Stomach (tissue), 4 donors: ENCODE results near the gene MFGE8.

Source experiments
- CTCF ChIP-seq, 7 experiments: fragments of 450-650 bp in 4 of 7; fragments of 200-600 bp in 3 of 7; sonication (generic) in 3 of 7; IDR thresholded peaks; one replicate each; pipeline ENCODE4 v1.5.1; 2016 to 2019; ENCODE audit warnings: antibody characterized with exemption in 7 of 7, control low read depth in 2 of 7, mild to moderate bottlenecking in 1 of 7
- POLR2A ChIP-seq, 4 donors: fragments of 450-650 bp; IDR thresholded peaks; one replicate each; pipeline ENCODE4 v1.6.1; 2016; ENCODE audit warnings: antibody characterized with exemption in 4 of 4, control low read depth in 2 of 4, mild to moderate bottlenecking in 1 of 4, moderate library complexity in 1 of 4
- POLR2AphosphoS5 ChIP-seq, 3 donors: sonication (generic); formaldehyde crosslinking; IDR thresholded peaks; one replicate each; pipeline ENCODE4 v1.6.1; 2016; ENCODE audit warnings: antibody characterized with exemption in 3 of 3

- no peak for TF ChIP-seq CTCF (IDR thresholded peaks at IDR 0.05)
- TF ChIP-seq POLR2AphosphoS5 (IDR thresholded peaks at IDR 0.05) = no peak
- TF ChIP-seq POLR2A (IDR thresholded peaks at IDR 0.05) = no peak
Measured at GRCh38 chr15:88950600-88951160, 37.5 kb upstream of the MFGE8 start.
